Activated CD4-positive, alpha-beta T cell treated with anti-CD3 and anti-CD28 coated beads for 1 hour (primary cell): ENCODE data around the gene GABBR2.
"Not testable (repeated sequence)": the region's sequence is repeated elsewhere in the genome, so short reads cannot be mapped to it uniquely, and the experiment has no call there.

ENCODE experiments used
- DNase-seq: peaks from one replicate; pipeline ENCODE4 v3.0.0-alpha.2; 2020

GABBR2 gene

GRCh38 chr9:98591696-98592095 lies 117.0 kb downstream of the GABBR2 start:
- DNase-seq = no peak

- DNase-seq = no peak
Measured at GRCh38 chr9:98590101-98590500, 118.6 kb downstream of the GABBR2 start.

GRCh38 chr9:98589102-98589501 lies 119.6 kb downstream of the GABBR2 start:
- no peak for DNase-seq

DNA sequence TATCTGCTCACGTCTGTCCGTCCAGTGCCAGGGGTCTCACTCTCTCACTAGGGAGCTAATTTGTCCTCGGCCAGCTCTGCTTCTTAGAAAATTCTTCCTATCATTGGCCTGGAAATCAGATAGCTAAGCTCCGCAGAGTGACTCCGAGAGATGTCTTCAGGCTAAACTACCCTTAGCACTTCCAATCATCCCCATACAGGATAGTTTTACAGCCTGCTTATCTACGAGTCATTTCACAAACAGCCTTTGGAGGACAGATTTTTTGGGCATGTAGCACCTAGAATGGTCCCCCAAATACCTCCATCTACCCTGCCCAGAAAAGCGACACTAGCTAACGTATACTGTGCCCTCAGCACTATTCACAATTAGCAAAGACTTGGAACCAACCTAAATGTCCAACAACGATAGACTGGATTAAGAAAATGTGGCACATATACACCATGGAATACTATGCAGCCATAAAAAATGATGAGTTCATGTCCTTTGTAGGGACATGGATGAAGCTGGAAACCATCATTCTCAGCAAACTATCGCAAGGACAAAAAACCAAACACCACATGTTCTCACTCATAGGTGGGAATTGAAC lies 123.8 kb downstream of the GABBR2 start:
- not testable (repeated sequence) for DNase-seq

DNA sequence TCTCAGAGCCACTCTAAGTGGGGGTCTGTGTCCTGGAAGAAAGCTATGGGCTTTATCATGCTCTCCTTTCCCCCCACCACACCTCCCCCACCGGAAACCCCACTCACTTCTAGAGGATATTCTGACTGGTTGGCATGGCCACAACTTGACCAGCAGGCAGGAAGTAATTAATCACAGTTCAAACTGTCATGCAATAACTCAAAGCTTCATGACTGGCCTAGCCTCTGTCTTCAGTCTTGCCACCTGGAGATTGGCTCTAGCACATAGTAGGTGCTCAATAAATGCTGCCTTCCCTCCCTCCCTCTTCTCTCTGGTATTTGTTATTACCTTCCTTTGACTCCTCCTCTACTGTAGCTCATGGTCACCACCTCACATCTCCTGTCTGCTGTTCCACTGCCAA lies 124.7 kb downstream of the GABBR2 start:
- no peak for DNase-seq

GRCh38 chr9:98583417-98583816 lies 125.3 kb downstream of the GABBR2 start:
- DNase-seq = no peak

DNA sequence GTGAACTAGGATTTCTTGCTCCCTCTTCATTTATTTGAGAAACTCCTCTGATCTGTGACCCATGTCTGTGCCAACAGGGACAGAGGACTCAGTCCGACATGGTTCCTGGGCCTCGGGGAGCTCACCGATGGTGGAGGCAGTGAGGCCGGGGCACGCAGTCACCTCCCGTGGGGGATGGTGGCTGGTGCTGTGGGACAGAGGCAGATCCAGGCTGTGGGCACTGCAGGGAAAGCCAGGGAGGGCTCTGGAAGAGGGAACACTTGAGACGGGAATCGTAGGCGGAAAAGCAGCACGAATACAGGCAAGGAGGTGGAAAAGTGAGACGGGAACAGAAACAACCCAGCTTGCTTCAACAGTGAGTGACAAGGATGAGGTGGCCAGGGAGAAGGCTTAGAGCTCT lies 127.8 kb downstream of the GABBR2 start:
- no peak for DNase-seq

DNA sequence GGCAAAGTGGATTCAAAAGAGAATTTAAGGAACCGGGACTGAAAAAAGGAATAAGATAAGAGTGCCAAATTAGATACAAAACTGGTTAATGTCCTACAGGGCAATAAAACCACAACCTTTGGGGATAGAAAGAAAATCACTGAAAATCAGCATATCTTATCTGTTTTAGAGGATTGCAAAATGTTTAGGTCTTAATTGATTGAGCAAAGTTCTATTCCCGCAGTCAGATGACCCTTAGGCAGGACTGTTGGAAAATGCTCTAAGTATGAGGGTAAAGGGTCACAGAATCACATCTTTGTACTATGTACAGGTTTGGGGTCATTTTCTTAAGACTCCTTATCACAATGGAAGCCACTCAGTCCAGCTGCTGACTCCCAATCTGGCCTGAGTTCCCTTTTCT lies 129.0 kb downstream of the GABBR2 start:
- DNase-seq = no peak

GRCh38 chr9:98577446-98577845 lies 131.3 kb downstream of the GABBR2 start:
- no peak for DNase-seq

DNA sequence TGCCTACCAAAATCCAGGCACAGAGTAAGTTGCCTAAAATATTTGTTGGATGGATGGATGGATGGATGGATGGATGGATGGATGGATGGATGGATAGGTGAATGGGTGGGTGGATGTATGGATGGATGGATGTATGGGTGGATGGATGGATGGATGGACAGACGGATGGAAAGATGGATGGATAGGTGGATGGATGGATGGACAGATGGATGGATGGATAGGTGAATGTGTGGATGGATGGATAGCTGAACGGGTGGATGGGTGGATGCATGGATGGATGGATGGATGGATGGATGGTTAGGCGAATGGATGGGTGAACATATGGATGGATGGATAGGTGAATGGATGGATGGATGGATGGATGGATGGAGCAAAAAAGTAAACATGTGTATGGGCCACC lies 131.9 kb downstream of the GABBR2 start:
- DNase-seq = no peak

DNA sequence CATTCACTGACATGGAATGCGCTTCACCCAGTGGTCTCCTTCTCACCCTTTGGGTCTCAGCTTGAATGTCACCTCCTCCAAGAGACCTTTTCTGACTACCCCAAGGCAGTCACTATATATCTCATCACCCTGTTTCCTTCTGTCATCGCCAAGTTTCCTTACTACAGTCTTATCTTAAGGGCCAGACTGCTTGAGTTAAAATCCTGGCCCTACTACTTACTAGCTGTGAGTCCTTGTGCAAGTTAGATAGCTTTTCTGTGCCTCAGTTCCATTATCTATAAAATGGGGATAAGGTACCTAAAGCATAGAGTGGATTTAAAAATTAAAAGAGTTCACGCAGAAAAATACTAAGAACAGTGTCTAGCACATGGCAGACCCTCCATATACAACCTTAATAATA lies 132.4 kb downstream of the GABBR2 start:
- no peak for DNase-seq

GRCh38 chr9:98575379-98576346 lies 133.1 kb downstream of the GABBR2 start:
- DNase-seq = no peak

DNA sequence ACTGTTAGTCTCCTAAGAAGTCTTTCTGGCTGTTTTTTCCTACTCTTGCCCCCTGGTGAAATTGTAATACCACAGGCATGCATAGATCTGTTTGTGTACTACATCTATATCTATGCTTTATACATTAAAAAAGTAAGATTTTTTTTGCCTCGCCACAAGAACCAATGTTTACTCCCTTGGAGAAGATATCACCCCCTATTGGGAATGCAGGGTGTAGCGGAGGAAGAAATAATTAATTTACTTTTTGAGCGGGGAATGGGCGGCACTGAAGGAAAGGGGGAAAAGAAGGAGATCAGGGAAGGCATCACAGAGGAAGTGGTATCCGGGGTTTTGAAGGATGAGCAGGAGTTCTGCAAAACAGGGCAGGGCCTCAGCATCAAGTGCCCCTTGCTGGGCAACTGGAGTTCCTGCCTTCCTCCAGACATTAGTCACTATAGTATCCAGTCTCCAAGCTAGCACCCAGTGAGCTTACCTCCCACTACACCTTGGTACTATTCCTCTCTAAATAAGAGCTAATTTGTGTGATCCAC lies 134.9 kb downstream of the GABBR2 start:
- DNase-seq = no peak

GRCh38 chr9:98572796-98573195 lies 135.9 kb downstream of the GABBR2 start:
- no peak for DNase-seq

DNA sequence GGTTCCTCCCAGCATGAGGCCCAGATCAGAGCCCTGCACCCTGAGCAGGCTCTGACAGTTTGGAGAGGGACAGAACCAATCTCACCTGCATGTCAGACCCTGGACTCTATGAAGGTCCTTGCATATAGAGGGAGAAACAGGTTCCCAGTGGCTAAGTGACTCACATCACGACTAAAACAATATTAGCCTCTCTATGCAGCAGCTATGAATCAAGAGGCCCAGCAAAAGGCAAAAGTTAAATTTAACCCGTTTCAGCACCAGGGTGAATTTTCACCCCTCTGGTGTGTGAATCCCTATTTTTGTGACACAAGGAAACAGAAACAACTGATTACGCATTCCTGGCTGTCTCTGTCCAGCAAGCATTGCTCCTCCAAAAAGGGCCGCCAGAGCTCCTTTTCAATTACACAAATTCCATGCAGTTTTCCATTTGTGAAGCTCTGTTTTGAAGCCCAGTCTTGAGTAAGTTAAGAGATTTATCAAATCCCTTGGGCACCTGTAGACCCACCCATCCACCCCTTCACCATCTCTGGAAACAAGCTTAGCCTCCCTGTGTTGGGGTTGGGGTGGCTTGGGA lies 136.6 kb downstream of the GABBR2 start:
- DNase-seq = no peak

- no peak for DNase-seq
Measured at GRCh38 chr9:98571643-98572042, 137.1 kb downstream of the GABBR2 start.

- no peak for DNase-seq
Measured at GRCh38 chr9:98570663-98571440, 137.9 kb downstream of the GABBR2 start.

GRCh38 chr9:98570055-98570454 lies 138.7 kb downstream of the GABBR2 start:
- no peak for DNase-seq

- no peak for DNase-seq
Measured at GRCh38 chr9:98569491-98569890, 139.2 kb downstream of the GABBR2 start.

GRCh38 chr9:98568909-98569469 lies 139.7 kb downstream of the GABBR2 start:
- no peak for DNase-seq

DNA sequence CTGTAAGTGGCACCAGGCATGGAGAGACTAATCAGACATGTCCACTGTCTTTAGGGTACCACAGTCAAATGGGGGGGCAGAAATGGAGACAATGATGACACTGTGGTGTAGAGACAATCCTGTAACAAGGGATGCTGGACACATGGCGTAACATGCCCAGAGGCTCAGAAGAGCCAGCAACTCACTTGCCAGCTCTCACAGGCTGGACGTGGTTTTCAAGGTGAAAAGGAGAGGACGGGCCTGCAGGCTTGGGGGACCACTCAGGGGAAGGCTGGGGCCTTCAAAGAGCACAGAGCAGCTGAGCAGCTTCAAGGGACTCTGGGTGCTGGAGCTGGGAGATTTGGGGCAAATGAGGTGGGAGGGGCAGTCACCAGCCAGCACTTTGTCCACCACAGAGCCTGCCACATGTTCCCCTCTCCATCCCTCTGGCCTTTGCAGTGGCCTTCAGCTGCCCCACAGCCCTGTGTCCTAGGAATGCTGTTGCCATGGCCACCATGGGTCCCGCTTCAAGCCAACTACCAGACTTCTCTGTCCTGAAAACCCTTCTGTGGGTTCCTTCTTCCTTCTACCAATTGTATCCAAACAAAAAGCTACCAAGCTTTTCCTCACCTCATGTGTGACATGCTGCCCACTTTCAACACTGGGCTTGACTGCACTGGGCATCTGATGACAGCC lies 140.4 kb downstream of the GABBR2 start:
- DNase-seq = no peak
